ENCODE results near the gene GBP1.
"Not testable (repeated sequence)": the region's sequence is repeated elsewhere in the genome, so short reads cannot be mapped to it uniquely, and the experiment has no call there.

The GBP1 gene

GRCh38 chr1:89089962-89090361 lies 25.0 kb upstream of the GBP1 start:
- Histone ChIP-seq H3K27ac (ENCODE audit: low read depth, low read length) (no peak overlapping the region), H3K27me3 (ENCODE audit: control insufficient read depth in 1 of 2, insufficient read depth in 2 of 2, low read length in 2 of 2) (no peaks in the 10 kb centered on the region)

GRCh38 chr1:89088572-89088971 lies 23.6 kb upstream of the GBP1 start:
- H3K9ac ChIP-seq (ENCODE audit: low read depth in 1 of 2, low read length in 2 of 2), result no peak overlapping the region

More at GRCh38 chr1:89089962-89090361, 25.0 kb upstream of the GBP1 start:
- Histone ChIP-seq H3K4me3 (ENCODE audit: low read depth in 1 of 2, low read length in 2 of 2) (no peak overlapping the region), H3K9me3 (ENCODE audit: control insufficient read depth in 1 of 2, low read length in 2 of 2) (no peaks in the 10 kb centered on the region), H3K36me3 (ENCODE audit: control insufficient read depth in 1 of 2, insufficient read depth in 2 of 2, low read length in 2 of 2) (no peaks in the 10 kb centered on the region), H3K4me1 (ENCODE audit: control insufficient read depth in 1 of 2, insufficient read depth in 2 of 2, low read length in 2 of 2) (no peaks in the 10 kb centered on the region), H3K9ac (ENCODE audit: low read depth in 1 of 2, low read length in 2 of 2) (no peak overlapping the region)

GRCh38 chr1:89087241-89087640 lies 22.2 kb upstream of the GBP1 start:
- Histone ChIP-seq H3K4me1 (ENCODE audit: control insufficient read depth in 1 of 2, insufficient read depth in 2 of 2, low read length in 2 of 2) (no peaks in the 10 kb centered on the region), H3K36me3 (ENCODE audit: control insufficient read depth in 1 of 2, insufficient read depth in 2 of 2, low read length in 2 of 2) (no peaks in the 10 kb centered on the region), H3K9ac (ENCODE audit: low read depth in 1 of 2, low read length in 2 of 2) (no peak overlapping the region), H3K4me3 (ENCODE audit: low read depth in 1 of 2, low read length in 2 of 2) (no peak overlapping the region), H3K9me3 (ENCODE audit: control insufficient read depth in 1 of 2, low read length in 2 of 2) (no peaks in the 10 kb centered on the region), H3K27ac (ENCODE audit: low read depth, low read length) (no peak overlapping the region), H3K27me3 (ENCODE audit: control insufficient read depth in 1 of 2, insufficient read depth in 2 of 2, low read length in 2 of 2) (no peaks in the 10 kb centered on the region)

More at GRCh38 chr1:89088572-89088971, 23.6 kb upstream of the GBP1 start:
- H3K27ac ChIP-seq (ENCODE audit: low read depth, low read length), result no peak overlapping the region
- no peak overlapping the region for H3K4me3 ChIP-seq (ENCODE audit: low read depth in 1 of 2, low read length in 2 of 2)
- H3K36me3 ChIP-seq (ENCODE audit: control insufficient read depth in 1 of 2, insufficient read depth in 2 of 2, low read length in 2 of 2), result no peaks in the 10 kb centered on the region
- no peaks in the 10 kb centered on the region for H3K4me1 ChIP-seq (ENCODE audit: control insufficient read depth in 1 of 2, insufficient read depth in 2 of 2, low read length in 2 of 2)
- no peaks in the 10 kb centered on the region for H3K9me3 ChIP-seq (ENCODE audit: control insufficient read depth in 1 of 2, low read length in 2 of 2)
- no peaks in the 10 kb centered on the region for H3K27me3 ChIP-seq (ENCODE audit: control insufficient read depth in 1 of 2, insufficient read depth in 2 of 2, low read length in 2 of 2)

GRCh38 chr1:89085781-89086180 lies 20.8 kb upstream of the GBP1 start:
- H3K9ac ChIP-seq (ENCODE audit: low read depth in 1 of 2, low read length in 2 of 2), result no peak overlapping the region
- H3K4me3 ChIP-seq (ENCODE audit: low read depth in 1 of 2, low read length in 2 of 2), result no peak overlapping the region
- H3K27me3 ChIP-seq (ENCODE audit: control insufficient read depth in 1 of 2, insufficient read depth in 2 of 2, low read length in 2 of 2), result no peaks in the 10 kb centered on the region
- no peaks in the 10 kb centered on the region for H3K9me3 ChIP-seq (ENCODE audit: control insufficient read depth in 1 of 2, low read length in 2 of 2)
- no peaks in the 10 kb centered on the region for H3K4me1 ChIP-seq (ENCODE audit: control insufficient read depth in 1 of 2, insufficient read depth in 2 of 2, low read length in 2 of 2)
- no peaks in the 10 kb centered on the region for H3K36me3 ChIP-seq (ENCODE audit: control insufficient read depth in 1 of 2, insufficient read depth in 2 of 2, low read length in 2 of 2)
- H3K27ac ChIP-seq (ENCODE audit: low read depth, low read length), result no peak overlapping the region

GRCh38 chr1:89081005-89081404 lies 16.0 kb upstream of the GBP1 start:
- Histone ChIP-seq H3K4me3 (ENCODE audit: low read depth in 1 of 2, low read length in 2 of 2) (no peak overlapping the region), H3K9ac (ENCODE audit: low read depth in 1 of 2, low read length in 2 of 2) (no peak overlapping the region), H3K27me3 (ENCODE audit: control insufficient read depth in 1 of 2, insufficient read depth in 2 of 2, low read length in 2 of 2) (no peaks in the 10 kb centered on the region), H3K36me3 (ENCODE audit: control insufficient read depth in 1 of 2, insufficient read depth in 2 of 2, low read length in 2 of 2) (no peaks in the 10 kb centered on the region), H3K4me1 (ENCODE audit: control insufficient read depth in 1 of 2, insufficient read depth in 2 of 2, low read length in 2 of 2) (no peaks in the 10 kb centered on the region), H3K9me3 (ENCODE audit: control insufficient read depth in 1 of 2, low read length in 2 of 2) (peaks cover 0 to 3% of the 10 kb centered on the region in 2 donors), H3K27ac (ENCODE audit: low read depth, low read length) (no peak overlapping the region)

GRCh38 chr1:89080068-89080467 lies 15.1 kb upstream of the GBP1 start:
- H3K4me3 ChIP-seq (ENCODE audit: low read depth in 1 of 2, low read length in 2 of 2); H3K27me3 ChIP-seq (ENCODE audit: control insufficient read depth in 1 of 2, insufficient read depth in 2 of 2, low read length in 2 of 2); H3K9me3 ChIP-seq (ENCODE audit: control insufficient read depth in 1 of 2, low read length in 2 of 2); H3K4me1 ChIP-seq (ENCODE audit: control insufficient read depth in 1 of 2, insufficient read depth in 2 of 2, low read length in 2 of 2); H3K36me3 ChIP-seq (ENCODE audit: control insufficient read depth in 1 of 2, insufficient read depth in 2 of 2, low read length in 2 of 2); H3K9ac ChIP-seq (ENCODE audit: low read depth in 1 of 2, low read length in 2 of 2); H3K27ac ChIP-seq (ENCODE audit: low read depth, low read length): not testable (repeated sequence)

GRCh38 chr1:89072466-89073065 lies 7.6 kb upstream of the GBP1 start:
- not testable (repeated sequence) for H3K36me3 ChIP-seq (ENCODE audit: control insufficient read depth in 1 of 2, insufficient read depth in 2 of 2, low read length in 2 of 2); H3K4me1 ChIP-seq (ENCODE audit: control insufficient read depth in 1 of 2, insufficient read depth in 2 of 2, low read length in 2 of 2); H3K27me3 ChIP-seq (ENCODE audit: control insufficient read depth in 1 of 2, insufficient read depth in 2 of 2, low read length in 2 of 2); H3K27ac ChIP-seq (ENCODE audit: low read depth, low read length); H3K9me3 ChIP-seq (ENCODE audit: control insufficient read depth in 1 of 2, low read length in 2 of 2); H3K9ac ChIP-seq (ENCODE audit: low read depth in 1 of 2, low read length in 2 of 2); H3K4me3 ChIP-seq (ENCODE audit: low read depth in 1 of 2, low read length in 2 of 2)

- H3K4me1 ChIP-seq (ENCODE audit: control insufficient read depth in 1 of 2, insufficient read depth in 2 of 2, low read length in 2 of 2), result peaks cover 0 to 2% of the 10 kb centered on the region in 2 donors
- H3K27me3 ChIP-seq (ENCODE audit: control insufficient read depth in 1 of 2, insufficient read depth in 2 of 2, low read length in 2 of 2), result no peaks in the 10 kb centered on the region
- no peak overlapping the region for H3K27ac ChIP-seq (ENCODE audit: low read depth, low read length)
- H3K9ac ChIP-seq (ENCODE audit: low read depth in 1 of 2, low read length in 2 of 2), result no peak overlapping the region
- H3K36me3 ChIP-seq (ENCODE audit: control insufficient read depth in 1 of 2, insufficient read depth in 2 of 2, low read length in 2 of 2), result no peaks in the 10 kb centered on the region
- H3K4me3 ChIP-seq (ENCODE audit: low read depth in 1 of 2, low read length in 2 of 2), result peak overlapping the region in 1 of 2 donors; percentile 18
- no peaks in the 10 kb centered on the region for H3K9me3 ChIP-seq (ENCODE audit: control insufficient read depth in 1 of 2, low read length in 2 of 2)
Observed at GRCh38 chr1:89070509-89070908, 5.5 kb upstream of the GBP1 start.

GRCh38 chr1:89069951-89070350 lies 4.9 kb upstream of the GBP1 start:
- Histone ChIP-seq H3K27me3 (ENCODE audit: control insufficient read depth in 1 of 2, insufficient read depth in 2 of 2, low read length in 2 of 2) (no peaks in the 10 kb centered on the region), H3K27ac (ENCODE audit: low read depth, low read length) (no peak overlapping the region), H3K9me3 (ENCODE audit: control insufficient read depth in 1 of 2, low read length in 2 of 2) (no peaks in the 10 kb centered on the region), H3K9ac (ENCODE audit: low read depth in 1 of 2, low read length in 2 of 2) (no peak overlapping the region), H3K4me1 (ENCODE audit: control insufficient read depth in 1 of 2, insufficient read depth in 2 of 2, low read length in 2 of 2) (peaks cover 0 to 4% of the 10 kb centered on the region in 2 donors), H3K36me3 (ENCODE audit: control insufficient read depth in 1 of 2, insufficient read depth in 2 of 2, low read length in 2 of 2) (no peaks in the 10 kb centered on the region), H3K4me3 (ENCODE audit: low read depth in 1 of 2, low read length in 2 of 2) (peak overlapping the region; percentile 15 to 18)

- Histone ChIP-seq H3K27me3 (ENCODE audit: control insufficient read depth in 1 of 2, insufficient read depth in 2 of 2, low read length in 2 of 2) (no peaks in the 10 kb centered on the region), H3K9me3 (ENCODE audit: control insufficient read depth in 1 of 2, low read length in 2 of 2) (no peaks in the 10 kb centered on the region), H3K4me3 (ENCODE audit: low read depth in 1 of 2, low read length in 2 of 2) (no peak overlapping the region), H3K9ac (ENCODE audit: low read depth in 1 of 2, low read length in 2 of 2) (no peak overlapping the region), H3K36me3 (ENCODE audit: control insufficient read depth in 1 of 2, insufficient read depth in 2 of 2, low read length in 2 of 2) (no peaks in the 10 kb centered on the region), H3K4me1 (ENCODE audit: control insufficient read depth in 1 of 2, insufficient read depth in 2 of 2, low read length in 2 of 2) (peaks cover 0 to 9% of the 10 kb centered on the region in 2 donors), H3K27ac (ENCODE audit: low read depth, low read length) (no peak overlapping the region)
Observed at GRCh38 chr1:89068291-89068690, 3.3 kb upstream of the GBP1 start.

GRCh38 chr1:89064632-89065031 lies 376 bp downstream of the GBP1 start:
- Histone ChIP-seq H3K27me3 (ENCODE audit: control insufficient read depth in 1 of 2, insufficient read depth in 2 of 2, low read length in 2 of 2) (no peaks in the 10 kb centered on the region), H3K27ac (ENCODE audit: low read depth, low read length) (peak overlapping the region; percentile 79), H3K4me3 (ENCODE audit: low read depth in 1 of 2, low read length in 2 of 2) (peak overlapping the region; percentile 62 to 77), H3K9ac (ENCODE audit: low read depth in 1 of 2, low read length in 2 of 2) (peak overlapping the region; percentile 45 to 83), H3K4me1 (ENCODE audit: control insufficient read depth in 1 of 2, insufficient read depth in 2 of 2, low read length in 2 of 2) (peaks cover 0 to 9% of the 10 kb centered on the region in 2 donors), H3K36me3 (ENCODE audit: control insufficient read depth in 1 of 2, insufficient read depth in 2 of 2, low read length in 2 of 2) (no peaks in the 10 kb centered on the region), H3K9me3 (ENCODE audit: control insufficient read depth in 1 of 2, low read length in 2 of 2) (no peaks in the 10 kb centered on the region)

All from duodenal mucosa (tissue), 2 donors.